Hematopoietic multipotent progenitor cell (in vitro differentiated cells): ENCODE data around the gene NUTM2F. TPM values are rescaled to one million over a fixed set of nuclear protein-coding genes. Genes with fewer than 3 reads are reported as not detected.
"Not testable (repeated sequence)": the region's sequence is repeated elsewhere in the genome, so short reads cannot be mapped to it uniquely, and the experiment has no call there.

ENCODE experiments used
- DNase-seq, 3 donors: peaks; one replicate each; pipeline ENCODE4 v3.0.0-alpha.2; 2011 to 2015; ENCODE audit warnings: low read depth in 2 of 3, low spot score in 2 of 3
- total RNA-seq: library from RNA; depleted of rRNA; stranded (reverse); fragments of >200 nt; gene quantifications from one replicate; pipeline ENCODE4 v1.2.3, GENCODE V29; 2012

The NUTM2F gene
- total RNA-seq, 1 donor: not detected

- not testable (repeated sequence) for DNase-seq
Observed at GRCh38 chr9:94317949-94318657, 10.3 kb downstream of the NUTM2F start.

- not testable (repeated sequence) for DNase-seq
Observed at GRCh38 chr9:94316236-94316635, 12.2 kb downstream of the NUTM2F start.

- not testable (repeated sequence) for DNase-seq
Observed at GRCh38 chr9:94315034-94315984, 13.1 kb downstream of the NUTM2F start.

GRCh38 chr9:94303321-94303720 is 25.1 kb downstream of the NUTM2F start:
- no peak for DNase-seq

GRCh38 chr9:94302426-94302825 is 26.0 kb downstream of the NUTM2F start:
- no peak for DNase-seq

GRCh38 chr9:94301583-94301982 is 26.9 kb downstream of the NUTM2F start:
- no peak for DNase-seq

GRCh38 chr9:94300470-94301301 is 27.8 kb downstream of the NUTM2F start:
- no peak for DNase-seq

- no peak for DNase-seq
Observed at GRCh38 chr9:94298949-94299599, 29.4 kb downstream of the NUTM2F start.

- DNase-seq: no peak
Observed at GRCh38 chr9:94289691-94290090, 38.8 kb downstream of the NUTM2F start.

- no peak for DNase-seq
Observed at GRCh38 chr9:94287877-94288513, 40.4 kb downstream of the NUTM2F start.

GRCh38 chr9:94286116-94286515 is 42.3 kb downstream of the NUTM2F start:
- no peak for DNase-seq

- DNase-seq: no peak
Observed at GRCh38 chr9:94281101-94281500, 47.3 kb downstream of the NUTM2F start.

GRCh38 chr9:94280409-94280989 is 47.9 kb downstream of the NUTM2F start:
- no peak for DNase-seq

- DNase-seq: no peak
Observed at GRCh38 chr9:94277885-94278536, 50.4 kb downstream of the NUTM2F start.

- not testable (repeated sequence) for DNase-seq
Observed at GRCh38 chr9:94277029-94277428, 51.4 kb downstream of the NUTM2F start.

GRCh38 chr9:94270009-94270408 is 58.4 kb downstream of the NUTM2F start:
- DNase-seq: no peak

- no peak for DNase-seq
Observed at GRCh38 chr9:94269264-94269663, 59.2 kb downstream of the NUTM2F start.
